HT-29 (cell line): ENCODE measurements around the gene RSRC1. TPM values are rescaled to one million over a fixed set of nuclear protein-coding genes. Genes with fewer than 3 reads are reported as not detected.
"Not testable (repeated sequence)": the region's sequence is repeated elsewhere in the genome, so short reads cannot be mapped to it uniquely, and the experiment has no call there.

Experiments used
- DNase-seq: peaks from one replicate; pipeline ENCODE4 v3.0.0-alpha.2; 2015; ENCODE audit warnings: low spot score
- total RNA-seq: library from RNA; depleted of rRNA; stranded (reverse); fragments of >200 nt; shearing (Covaris generic); gene quantifications from 2 replicates; pipeline ENCODE4 v1.2.3, GENCODE V29; 2014

RSRC1 gene
- total RNA-seq, 1 experiment from 2014 or later: 17.4 TPM

- no peak for DNase-seq
These were observed 204.8 kb downstream of the RSRC1 start for GRCh38 chr3:158314426-158315357.

GRCh38 chr3:158329696-158330441 is 220.0 kb downstream of the RSRC1 start:
- DNase-seq: peak; percentile 26

- no peak for DNase-seq
These were observed 221.0 kb downstream of the RSRC1 start for GRCh38 chr3:158330870-158331269.

- DNase-seq: no peak
These were observed 223.8 kb downstream of the RSRC1 start for GRCh38 chr3:158333736-158334135.

DNA sequence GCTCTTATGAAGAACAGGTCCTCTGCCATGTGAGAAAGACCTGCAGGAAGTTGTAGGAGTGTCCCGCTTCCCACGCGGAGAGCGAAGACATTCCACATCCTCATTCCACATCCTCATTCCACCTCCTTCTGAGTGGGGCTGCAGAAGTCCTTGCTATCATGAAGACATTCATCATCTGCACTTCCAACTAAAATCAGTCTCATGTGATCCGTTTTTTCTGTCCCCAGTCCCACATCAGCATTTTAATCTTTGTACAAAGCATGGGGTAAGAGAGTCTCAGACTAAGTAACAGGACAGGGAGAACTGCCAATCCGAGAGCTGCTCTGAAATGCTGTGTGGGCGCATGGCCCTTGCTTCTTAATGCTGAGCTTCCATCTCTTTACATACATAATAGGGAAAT is 227.2 kb downstream of the RSRC1 start:
- no peak for DNase-seq

- DNase-seq: no peak
These were observed 229.7 kb downstream of the RSRC1 start for GRCh38 chr3:158339638-158340037.

DNA sequence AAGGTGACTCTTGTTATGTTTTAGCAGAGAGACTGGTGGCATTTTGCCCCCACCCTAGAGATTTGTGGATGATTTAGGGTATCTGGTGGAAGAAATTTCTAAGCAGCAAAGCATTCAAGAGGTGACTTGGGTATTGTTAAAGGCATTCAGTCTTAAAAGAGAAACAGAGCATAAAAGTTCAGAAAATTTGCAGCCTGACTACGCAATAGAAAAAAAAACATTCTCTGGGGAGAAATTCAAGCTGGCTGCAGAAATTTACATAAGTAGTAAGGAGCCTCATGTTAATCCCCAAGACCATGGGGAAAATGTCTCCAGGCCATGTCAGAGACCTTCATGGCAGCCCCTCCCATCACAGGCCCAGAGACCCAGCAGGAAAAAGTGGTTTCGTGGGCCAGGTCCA is 231.1 kb downstream of the RSRC1 start:
- DNase-seq: not testable (repeated sequence)

- DNase-seq: no peak
These were observed 238.1 kb downstream of the RSRC1 start for GRCh38 chr3:158347966-158348365.

- no peak for DNase-seq
These were observed 241.1 kb downstream of the RSRC1 start for GRCh38 chr3:158350971-158351370.

- no peak for DNase-seq
These were observed 242.7 kb downstream of the RSRC1 start for GRCh38 chr3:158352551-158352950.

DNA sequence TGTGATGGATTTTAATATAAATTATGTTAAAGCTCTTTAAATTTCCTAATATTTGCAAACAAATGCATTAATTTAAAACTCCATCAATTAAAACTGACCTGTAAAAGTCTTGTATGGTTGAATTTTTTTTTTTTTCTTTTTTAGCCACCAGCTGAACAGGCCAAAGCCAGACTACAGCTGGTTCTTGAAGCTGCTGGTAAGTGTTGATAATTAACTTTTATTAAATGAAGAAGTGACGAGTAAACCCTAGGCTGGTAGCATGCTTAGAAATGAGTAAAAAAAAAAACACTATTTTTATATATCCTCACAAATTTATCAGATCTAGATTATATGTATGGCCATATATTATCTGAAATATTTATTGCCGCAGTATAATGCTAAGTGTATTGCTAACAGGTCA is 244.8 kb downstream of the RSRC1 start:
- no peak for DNase-seq

DNA sequence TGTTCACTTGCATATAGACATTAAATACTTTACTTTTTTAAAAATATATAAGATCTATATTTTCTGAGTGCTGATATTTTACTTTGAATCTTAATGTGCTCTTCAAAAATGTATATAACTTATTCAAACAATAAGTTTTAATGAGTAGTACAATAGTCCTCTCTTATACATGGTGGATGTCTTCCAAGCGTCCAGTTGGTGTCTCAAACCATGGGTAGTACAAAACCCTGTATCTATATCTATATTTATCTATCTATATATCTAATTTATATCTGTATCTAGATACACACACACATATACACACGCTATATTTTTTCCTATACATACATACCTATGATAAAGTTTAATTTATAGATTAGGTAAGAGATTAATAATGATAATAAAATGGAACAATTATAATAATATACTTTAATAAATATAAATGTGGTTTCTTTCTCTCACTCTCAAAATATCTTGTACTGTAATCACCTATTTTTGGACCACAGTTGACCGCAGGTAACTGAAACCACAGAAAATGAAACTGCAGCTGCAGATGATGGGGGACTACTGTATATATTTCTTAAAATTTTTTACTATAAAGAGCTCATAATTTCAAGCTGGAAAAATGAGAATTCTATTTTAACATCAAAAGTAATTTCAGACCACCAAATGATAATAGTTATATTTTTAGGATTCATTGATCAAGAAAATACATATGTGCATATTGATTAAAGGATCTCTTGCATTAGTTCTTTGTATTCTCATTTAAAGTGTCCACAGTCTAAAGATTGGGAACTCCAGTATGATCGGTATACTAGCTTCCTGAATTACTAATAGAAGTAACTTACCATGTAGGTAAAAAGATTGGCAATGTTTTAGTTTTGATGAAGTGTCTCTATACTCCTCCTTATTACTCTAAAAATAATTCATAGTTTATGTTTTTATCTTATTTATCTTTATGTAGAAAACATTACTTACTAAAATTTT is 246.0 kb downstream of the RSRC1 start:
- no peak for DNase-seq

GRCh38 chr3:158359339-158359738 is 249.4 kb downstream of the RSRC1 start:
- DNase-seq: no peak

GRCh38 chr3:158360756-158361448 is 251.0 kb downstream of the RSRC1 start:
- no peak for DNase-seq

DNA sequence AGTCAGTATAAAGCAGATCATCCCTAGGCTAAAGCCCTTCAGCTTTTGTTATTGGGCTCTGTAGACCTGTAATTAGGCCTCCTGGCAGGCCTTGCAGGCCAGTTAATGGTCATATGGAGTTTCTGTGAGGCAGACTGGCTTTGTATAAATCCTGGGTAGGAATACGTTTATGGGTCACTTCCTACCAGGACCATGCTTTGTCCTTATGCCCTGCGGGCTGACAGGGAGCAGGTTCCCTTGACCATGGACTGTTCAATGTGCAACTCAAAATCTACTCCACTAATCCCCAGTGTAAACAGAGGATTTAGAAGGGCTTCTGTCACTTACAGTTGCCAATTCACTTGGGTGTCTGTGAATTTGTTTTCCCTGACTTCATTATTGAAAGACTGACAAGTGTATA is 258.4 kb downstream of the RSRC1 start:
- DNase-seq: no peak

GRCh38 chr3:158369279-158369678 is 259.4 kb downstream of the RSRC1 start:
- DNase-seq: no peak

DNA sequence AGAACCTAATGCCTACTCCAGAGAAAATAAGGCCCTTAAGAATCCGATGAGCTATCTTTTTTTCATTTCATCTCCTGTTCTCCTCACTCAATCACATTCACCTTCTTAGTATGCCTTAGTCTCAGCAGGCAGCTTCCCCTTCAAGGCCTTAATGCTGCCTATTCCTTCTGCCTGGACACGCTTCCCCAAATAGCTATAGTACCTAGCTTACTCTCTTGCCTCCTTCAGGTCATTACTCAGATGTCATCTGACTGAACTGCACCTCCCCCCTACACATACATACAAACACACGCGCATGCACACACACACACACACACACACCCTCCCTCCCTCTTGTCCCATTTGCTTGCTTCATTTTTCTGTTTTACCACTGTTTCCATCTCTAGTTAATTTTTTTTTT is 269.6 kb downstream of the RSRC1 start:
- no peak for DNase-seq

DNA sequence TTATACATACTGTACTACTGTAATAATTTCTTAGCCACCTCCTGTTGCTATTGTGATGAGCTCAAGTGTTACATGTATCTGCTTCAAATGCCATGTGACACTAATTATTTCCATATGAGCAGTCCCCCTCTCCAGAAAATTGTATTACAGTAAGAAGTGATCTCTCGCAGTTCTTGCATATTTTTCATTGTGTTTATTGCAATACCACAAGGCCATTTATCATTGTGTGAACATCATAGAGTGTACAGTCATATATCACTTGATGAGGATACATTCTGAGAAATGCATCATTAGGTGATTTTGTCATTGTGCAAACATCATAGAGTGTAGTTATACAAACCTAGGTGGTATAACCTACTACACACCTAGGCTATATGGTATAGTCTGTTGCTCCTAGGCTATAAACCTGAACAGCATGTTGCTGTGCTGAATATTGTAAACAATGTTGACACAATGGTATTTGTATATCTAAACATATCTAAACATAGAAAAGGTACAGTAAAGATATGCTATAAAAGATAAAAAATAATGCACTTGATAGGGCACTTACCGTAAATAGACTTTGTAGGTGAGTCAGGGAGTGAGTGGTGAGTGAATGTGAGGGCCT is 271.5 kb downstream of the RSRC1 start:
- DNase-seq: no peak

DNA sequence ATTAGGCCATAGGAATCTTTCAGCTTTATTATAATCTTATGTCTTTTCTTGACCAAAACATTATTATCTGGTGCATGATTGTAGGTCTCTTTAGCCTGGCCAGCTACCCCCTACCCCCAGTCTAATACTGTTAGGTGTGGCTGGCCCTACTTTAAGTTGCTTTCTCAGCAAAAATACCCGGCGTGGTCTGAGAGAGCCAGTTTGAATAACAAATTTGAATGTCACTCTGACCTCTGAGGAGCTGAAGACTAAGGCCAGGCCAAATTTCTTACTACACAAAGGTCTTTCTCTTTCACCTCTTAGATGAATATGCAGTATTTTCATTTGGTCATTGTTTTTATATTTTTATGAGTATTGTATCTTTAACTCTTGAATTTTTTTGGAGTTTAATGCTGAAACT is 272.6 kb downstream of the RSRC1 start:
- DNase-seq: no peak

DNA sequence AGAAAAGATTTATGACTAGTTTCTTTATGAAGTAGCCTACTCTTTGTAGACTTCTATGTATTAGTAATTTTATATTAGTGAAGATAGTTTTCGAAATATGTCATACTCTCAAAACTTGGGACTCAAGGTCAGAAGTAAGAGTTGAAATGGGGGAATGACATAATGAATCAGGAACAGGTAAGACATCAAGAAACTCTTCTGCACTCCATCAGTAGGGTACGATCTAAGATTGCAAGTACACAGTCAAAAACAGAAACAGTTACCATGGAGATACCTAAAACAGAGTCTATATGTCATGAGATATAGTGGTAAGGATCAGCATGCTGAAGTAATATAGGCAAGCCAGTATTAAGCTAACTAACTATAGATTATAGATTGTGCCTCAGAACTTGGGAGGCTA is 274.1 kb downstream of the RSRC1 start:
- DNase-seq: no peak

DNA sequence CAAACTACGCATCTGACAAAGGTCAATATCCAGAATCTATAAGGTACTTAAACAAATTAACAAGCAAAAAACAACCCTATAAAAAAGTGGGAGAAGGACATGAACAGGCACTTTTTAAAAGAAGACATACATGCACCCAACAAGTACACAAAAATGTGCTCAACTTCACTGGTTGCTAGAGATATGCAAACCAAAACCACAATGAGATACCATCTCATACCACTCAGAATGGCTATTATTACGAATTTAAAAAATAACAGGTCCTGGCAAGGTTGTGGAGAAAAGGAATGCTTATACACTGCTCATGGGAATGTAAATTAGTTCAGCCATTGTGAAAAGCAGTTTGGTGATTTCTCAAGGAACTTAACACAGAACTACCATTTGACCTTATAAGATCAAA is 285.5 kb downstream of the RSRC1 start:
- DNase-seq: no peak
